HG03025 (cell line): ENCODE measurements around the gene OR5K3.

Experiments used
- ATAC-seq: cut with Tn5 transposase; IDR thresholded peaks from one replicate; pipeline ENCODE4 v1.9.1; 2021; ENCODE audit warnings: mild to moderate bottlenecking, moderate library complexity; ENCODE audit not compliant: unreplicated experiment, low FRiP score

OR5K3 gene

DNA sequence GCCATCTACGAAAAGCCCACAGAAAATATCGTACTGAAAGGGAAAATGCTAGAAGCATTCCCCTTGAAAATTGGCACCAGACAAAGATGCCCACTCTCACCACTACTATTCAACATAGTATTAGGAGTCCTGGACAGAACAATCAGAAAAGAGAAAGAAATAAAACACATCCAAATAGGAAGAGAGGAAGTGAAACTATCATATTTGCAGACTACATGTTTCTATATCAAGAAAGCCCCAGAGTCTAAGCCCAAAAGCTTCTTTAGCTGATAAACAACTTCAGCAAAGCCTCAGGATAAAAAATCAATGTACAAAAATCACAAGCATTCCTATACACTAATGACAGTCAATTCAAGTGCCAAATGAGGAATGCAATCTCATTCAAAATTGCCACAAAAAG lies 15.6 kb downstream of the OR5K3 start:
- ATAC-seq = no peak

DNA sequence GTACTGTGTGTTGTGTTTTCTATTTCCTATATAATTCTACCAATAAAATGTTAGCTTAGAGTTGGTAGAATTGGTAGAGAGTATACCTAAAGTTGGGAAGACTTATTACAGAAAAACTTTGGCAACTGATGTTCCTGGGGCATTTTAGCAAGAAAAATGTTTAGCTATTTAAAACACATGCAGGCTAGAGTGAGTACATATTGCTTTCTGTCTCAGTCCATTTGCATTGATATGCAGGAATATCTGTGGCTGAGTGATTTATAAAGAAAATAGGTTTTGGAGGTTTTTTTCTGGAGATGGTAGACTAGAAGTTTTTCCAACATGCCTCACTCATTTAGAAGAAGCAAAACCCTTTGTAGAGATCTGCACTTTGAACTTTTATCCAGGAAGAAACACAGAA lies 42.1 kb downstream of the OR5K3 start:
- no peak for ATAC-seq

DNA sequence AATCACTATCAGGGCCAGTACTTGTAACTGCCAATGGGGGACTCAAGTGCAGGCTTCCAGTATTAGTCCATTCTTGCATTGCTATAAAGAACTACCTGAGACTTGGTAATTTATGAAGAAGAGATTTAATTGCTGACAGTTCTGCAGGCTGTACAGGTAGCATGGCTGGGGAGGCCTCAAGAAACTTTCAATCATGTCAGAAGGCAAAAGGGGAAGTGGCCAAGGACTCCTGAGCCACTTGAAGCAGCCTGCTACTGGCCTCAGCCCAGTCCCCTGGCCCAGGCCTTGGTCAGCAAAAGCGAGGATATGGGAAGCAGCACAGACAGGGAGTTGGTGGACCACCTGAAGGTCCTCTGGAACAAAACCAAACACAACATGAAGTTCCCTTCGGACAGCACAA lies 43.3 kb downstream of the OR5K3 start:
- ATAC-seq = no peak

DNA sequence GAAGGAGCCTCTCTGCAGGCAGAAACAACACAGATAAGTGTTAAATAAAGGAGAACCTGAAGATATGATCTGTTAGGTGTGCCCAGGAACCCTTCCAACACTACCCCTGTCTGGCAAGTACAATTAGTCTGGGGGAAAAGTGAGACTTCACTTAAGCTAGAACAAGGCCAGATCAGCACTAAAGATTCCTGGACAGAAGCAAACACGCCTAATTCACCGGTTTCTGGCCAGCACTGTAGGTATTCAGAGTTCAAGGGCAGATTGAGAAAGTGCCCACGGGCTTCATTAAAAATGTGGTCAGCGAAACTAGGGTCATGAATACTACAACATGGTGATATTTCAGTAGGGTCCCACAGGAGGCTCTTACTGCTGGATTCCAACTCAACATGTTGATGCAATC lies 43.9 kb downstream of the OR5K3 start:
- no peak for ATAC-seq

DNA sequence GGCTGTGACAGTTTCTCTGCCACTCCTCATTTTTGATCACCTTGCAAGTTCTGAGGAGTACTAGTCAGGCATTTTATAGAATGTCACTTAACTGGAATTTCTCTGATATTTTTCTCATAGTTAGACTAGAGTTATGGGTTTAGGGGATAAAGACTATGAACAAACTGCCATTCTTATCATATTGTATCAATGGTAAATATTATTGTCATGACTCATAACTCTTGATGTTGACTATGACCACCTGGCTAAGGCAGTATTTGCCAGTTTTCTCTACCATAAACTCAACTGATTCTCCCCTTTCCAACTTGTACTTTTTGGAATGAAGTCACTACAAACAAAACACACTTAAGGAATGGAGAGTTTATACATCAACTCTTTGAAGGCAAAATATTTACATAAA lies 49.8 kb downstream of the OR5K3 start:
- ATAC-seq = no peak
